GM19023 (cell line): Measurements from ENCODE around the gene NAV2.

ENCODE experiments used
- ATAC-seq: cut with Tn5 transposase; IDR thresholded peaks from one replicate; pipeline ENCODE4 v1.9.1; 2021; ENCODE audit warnings: mild to moderate bottlenecking, moderate library complexity; ENCODE audit not compliant: unreplicated experiment

NAV2 gene

GRCh38 chr11:19963697-19964387, 251.2 kb downstream of the NAV2 start:
- no peak for ATAC-seq

GRCh38 chr11:19966441-19966840, 253.8 kb downstream of the NAV2 start:
- no peak for ATAC-seq

- ATAC-seq = no peak
Observed at GRCh38 chr11:19966927-19967326, 254.3 kb downstream of the NAV2 start.

GRCh38 chr11:19967787-19968186, 255.2 kb downstream of the NAV2 start:
- no peak for ATAC-seq

GRCh38 chr11:19968860-19969259, 256.2 kb downstream of the NAV2 start:
- no peak for ATAC-seq

- ATAC-seq = no peak
Observed at GRCh38 chr11:19970944-19971343, 258.3 kb downstream of the NAV2 start.

GRCh38 chr11:19972091-19972490, 259.5 kb downstream of the NAV2 start:
- ATAC-seq = no peak

GRCh38 chr11:19972651-19973050, 260.0 kb downstream of the NAV2 start:
- no peak for ATAC-seq

GRCh38 chr11:19973136-19973635, 260.5 kb downstream of the NAV2 start:
- ATAC-seq = no peak

GRCh38 chr11:19974886-19975285, 262.2 kb downstream of the NAV2 start:
- no peak for ATAC-seq

- no peak for ATAC-seq
Observed at GRCh38 chr11:19975414-19975990, 262.9 kb downstream of the NAV2 start.

- ATAC-seq = no peak
Observed at GRCh38 chr11:19976281-19976941, 263.8 kb downstream of the NAV2 start.

GRCh38 chr11:19977941-19978340, 265.3 kb downstream of the NAV2 start:
- no peak for ATAC-seq

GRCh38 chr11:19978668-19979518, 266.3 kb downstream of the NAV2 start:
- peak; percentile 67 for ATAC-seq

GRCh38 chr11:19979519-19979845, 266.8 kb downstream of the NAV2 start:
- ATAC-seq = peak; percentile 67

GRCh38 chr11:19980388-19980787, 267.8 kb downstream of the NAV2 start:
- ATAC-seq = no peak

GRCh38 chr11:19980957-19981669, 268.5 kb downstream of the NAV2 start:
- ATAC-seq = no peak

GRCh38 chr11:19982774-19983495, 270.3 kb downstream of the NAV2 start:
- no peak for ATAC-seq

- ATAC-seq = no peak
Observed at GRCh38 chr11:19984048-19984742, 271.6 kb downstream of the NAV2 start.
